Measurements from ENCODE around the gene NCF2.

DNA sequence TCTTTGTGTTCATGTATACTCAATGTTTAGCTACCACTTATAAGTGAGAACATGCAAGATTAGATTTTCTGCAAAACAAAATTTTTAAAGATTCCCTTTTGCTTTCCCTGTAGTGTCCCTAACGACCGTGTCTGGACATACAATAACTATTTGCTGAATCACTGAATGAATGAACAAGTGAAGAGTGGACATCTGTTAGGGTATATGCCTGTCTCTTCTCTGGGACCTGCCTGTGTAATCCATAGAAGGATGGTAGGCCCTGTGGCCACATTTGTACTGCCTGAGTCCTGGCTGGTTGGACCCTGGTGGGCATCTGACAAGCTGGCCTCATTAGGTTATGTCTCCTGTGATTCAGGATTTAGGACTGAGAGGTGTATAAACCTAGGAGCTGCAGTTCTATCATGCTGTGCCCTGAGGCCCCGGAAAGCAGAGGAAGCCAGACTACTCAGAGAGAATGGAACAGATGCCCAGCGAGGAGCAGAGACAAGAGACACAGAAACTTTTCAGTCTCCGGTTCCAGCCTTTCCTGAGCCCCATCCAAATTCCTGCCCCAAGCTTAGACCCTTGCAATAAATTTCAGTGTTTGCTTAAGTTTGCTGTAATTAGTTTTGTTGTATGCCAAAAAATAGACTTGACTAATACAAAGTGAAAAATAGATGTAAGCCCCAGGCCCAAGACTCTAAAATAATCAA, 7.5 kb upstream of the NCF2 start:
- TF ChIP-seq, protein P1, sequence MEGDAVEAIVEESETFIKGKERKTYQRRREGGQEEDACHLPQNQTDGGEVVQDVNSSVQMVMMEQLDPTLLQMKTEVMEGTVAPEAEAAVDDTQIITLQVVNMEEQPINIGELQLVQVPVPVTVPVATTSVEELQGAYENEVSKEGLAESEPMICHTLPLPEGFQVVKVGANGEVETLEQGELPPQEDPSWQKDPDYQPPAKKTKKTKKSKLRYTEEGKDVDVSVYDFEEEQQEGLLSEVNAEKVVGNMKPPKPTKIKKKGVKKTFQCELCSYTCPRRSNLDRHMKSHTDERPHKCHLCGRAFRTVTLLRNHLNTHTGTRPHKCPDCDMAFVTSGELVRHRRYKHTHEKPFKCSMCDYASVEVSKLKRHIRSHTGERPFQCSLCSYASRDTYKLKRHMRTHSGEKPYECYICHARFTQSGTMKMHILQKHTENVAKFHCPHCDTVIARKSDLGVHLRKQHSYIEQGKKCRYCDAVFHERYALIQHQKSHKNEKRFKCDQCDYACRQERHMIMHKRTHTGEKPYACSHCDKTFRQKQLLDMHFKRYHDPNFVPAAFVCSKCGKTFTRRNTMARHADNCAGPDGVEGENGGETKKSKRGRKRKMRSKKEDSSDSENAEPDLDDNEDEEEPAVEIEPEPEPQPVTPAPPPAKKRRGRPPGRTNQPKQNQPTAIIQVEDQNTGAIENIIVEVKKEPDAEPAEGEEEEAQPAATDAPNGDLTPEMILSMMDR (IDR thresholded peaks at IDR 0.05; ENCODE audit: extremely low read depth in 1 of 2, insufficient read depth in 1 of 2, low read depth in 1 of 2, low read length in 2 of 2), result no peak
- no peak for TF ChIP-seq EZH2 (IDR thresholded peaks at IDR 0.05; ENCODE audit: borderline replicate concordance, low read depth, low read length, severe bottlenecking)
- no peak for TF ChIP-seq FOS (IDR thresholded peaks at IDR 0.05; ENCODE audit: borderline replicate concordance, insufficient read depth, low read length)

All from endothelial cell of umbilical vein (primary cell).